Fibroblast of skin of left quadriceps (primary cell): ENCODE results near the gene TKFC.

Source experiments
- DNase-seq, 2 experiments: peaks; one replicate each; pipeline ENCODE4 v3.0.0-alpha.2; 2013; ENCODE audit warnings: low read depth in 2 of 2

TKFC gene

GRCh38 chr11:61345954-61346843 lies 13.2 kb downstream of the TKFC start:
- DNase-seq, result no peak

DNA sequence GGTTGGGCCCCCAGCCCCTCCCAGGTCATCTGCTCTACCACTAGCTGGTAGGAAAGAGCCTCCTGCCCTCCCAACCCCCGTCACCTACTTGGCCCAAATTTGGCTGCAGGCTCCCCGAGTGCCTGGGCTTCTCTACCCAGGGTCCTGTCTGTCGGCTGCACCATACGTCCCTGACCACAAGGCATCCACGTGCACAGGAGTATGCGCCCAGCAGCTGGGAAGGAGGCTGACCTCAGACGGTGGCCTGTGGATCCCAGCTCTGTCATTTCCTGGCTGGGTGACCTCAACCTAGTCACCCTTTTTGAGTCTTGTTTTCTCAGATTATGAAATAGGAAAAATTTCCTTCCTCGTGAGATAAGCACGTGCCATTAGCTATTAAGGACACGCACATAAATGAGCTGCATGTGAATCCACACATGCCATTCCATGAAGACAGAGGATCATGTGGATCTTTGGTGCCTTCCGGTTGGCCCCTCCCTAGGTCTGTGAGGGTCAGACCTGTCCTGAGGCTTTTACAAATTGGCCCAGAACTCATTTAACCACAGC lies 15.0 kb downstream of the TKFC start:
- no peak for DNase-seq

DNA sequence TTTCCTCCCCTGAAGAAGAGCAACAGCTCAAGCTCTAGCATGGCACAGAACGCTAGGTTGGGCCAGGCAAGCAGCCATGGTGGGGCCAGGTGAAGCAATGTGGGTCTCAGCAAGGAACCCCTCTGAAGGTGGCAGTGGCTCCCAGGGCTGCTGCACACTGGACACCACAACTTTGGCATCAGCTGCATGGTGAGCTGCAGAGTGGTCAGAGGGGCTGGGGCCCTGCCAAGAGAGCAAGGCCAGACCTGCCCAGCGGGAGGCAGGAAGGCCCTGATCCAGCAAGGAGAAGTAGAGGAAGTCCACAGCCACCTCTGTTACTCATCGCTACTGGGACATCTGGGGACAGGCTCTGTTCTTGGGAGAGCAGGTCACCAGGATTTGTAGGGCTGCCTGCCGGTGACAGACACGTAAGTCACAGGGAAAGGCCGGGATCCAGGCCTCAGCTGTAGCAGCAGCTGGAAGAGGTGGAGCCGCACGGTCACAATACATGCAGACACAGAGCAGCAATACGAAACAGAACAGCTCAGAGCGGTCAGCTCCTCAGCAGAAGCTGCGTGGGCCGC lies 16.2 kb downstream of the TKFC start:
- no peak for DNase-seq

GRCh38 chr11:61349916-61350315 lies 16.9 kb downstream of the TKFC start:
- no peak for DNase-seq

GRCh38 chr11:61350336-61350735 lies 17.3 kb downstream of the TKFC start:
- DNase-seq, result no peak

GRCh38 chr11:61350803-61351202 lies 17.8 kb downstream of the TKFC start:
- no peak for DNase-seq

- DNase-seq, result no peak
These were observed 19.0 kb downstream of the TKFC start for GRCh38 chr11:61352038-61352437.

GRCh38 chr11:61353131-61354067 lies 20.4 kb downstream of the TKFC start:
- no peak for DNase-seq

- DNase-seq, result no peak
These were observed 21.2 kb downstream of the TKFC start for GRCh38 chr11:61354208-61354607.

- DNase-seq, result no peak
These were observed 23.7 kb downstream of the TKFC start for GRCh38 chr11:61356706-61357105.

GRCh38 chr11:61357233-61357893 lies 24.3 kb downstream of the TKFC start:
- no peak for DNase-seq

DNA sequence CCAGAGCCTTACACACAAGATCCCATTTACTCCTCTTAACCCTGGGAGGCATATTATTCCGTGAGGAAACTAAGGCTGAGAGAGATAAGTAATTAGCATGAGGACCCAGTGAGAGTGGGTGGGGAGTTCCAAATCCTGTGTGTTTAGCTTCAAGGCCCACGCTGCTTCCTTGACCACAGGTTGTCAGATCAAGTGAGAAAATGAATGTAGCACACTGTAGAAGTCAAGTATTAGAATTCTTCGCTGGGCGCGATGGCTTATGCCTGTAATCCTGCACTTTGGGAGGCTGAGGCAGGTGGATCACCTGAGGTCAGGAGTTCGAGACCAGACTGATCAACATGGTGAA lies 24.8 kb downstream of the TKFC start:
- no peak for DNase-seq

DNA sequence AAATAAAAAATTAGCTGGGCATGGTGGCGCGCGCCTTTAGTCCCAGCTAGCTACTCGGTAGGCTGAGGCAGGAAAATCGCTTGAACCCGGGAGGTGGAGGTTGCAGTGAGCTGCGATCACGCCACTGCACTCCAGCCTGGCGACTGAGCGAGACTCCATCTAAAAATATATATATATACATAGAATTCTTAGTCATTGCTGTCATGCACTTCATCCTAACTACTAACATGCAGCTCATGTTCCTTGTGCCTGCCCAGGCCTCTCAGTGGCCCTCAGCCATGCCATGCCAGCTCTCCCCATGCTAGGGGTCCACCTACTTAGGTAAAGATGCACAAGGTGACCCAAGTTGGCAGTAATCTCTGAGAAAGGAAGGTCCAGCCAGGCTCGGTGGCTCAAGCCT lies 25.5 kb downstream of the TKFC start:
- no peak for DNase-seq

DNA sequence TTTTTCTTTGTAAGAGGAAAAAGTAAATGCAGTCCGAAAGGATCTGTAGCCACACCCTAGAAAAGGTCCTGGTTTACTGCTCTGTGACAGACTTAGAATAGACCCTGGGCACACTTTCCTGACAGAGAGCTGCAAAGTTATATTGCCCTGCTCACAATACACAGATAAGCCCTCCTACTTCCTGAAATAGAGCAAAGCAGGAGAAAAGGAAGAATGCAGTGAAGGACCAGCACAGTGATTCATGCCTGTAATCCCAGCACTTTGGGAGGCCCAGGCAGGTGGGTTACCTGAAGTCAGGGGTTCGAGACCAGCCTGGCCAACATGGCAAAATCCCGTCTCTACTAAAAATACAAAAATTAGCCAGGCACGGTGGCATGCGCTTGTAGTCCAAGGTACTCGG lies 26.5 kb downstream of the TKFC start:
- no peak for DNase-seq

DNA sequence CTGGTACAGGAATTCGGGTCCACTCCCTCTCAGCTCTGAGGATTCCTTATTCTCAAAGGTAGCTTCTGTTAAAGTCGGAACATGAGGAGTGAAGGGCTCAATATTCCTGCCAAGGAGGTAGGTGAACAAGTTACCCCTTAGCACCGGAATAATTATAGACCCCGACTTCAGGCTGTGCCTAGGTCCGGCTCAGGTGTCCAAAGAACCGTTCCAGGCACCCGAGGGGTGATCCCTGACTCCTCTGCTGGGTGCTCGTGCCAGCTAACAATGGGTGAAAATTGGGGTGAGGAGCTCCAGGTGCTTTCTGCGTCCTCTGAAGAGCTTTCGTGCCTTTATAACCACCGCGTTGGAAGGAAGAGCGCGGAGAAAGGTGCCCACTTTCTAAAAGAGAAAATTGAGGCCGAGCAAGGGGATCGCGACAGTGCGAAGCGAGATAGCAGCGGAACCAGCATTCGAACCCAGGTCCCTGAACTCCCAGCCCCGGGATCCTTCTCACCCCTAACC lies 28.3 kb downstream of the TKFC start:
- DNase-seq, result no peak

- peak; percentile 79 to 81 for DNase-seq
These were observed 28.9 kb downstream of the TKFC start, which contains the start of the genes CYB561A3 and TMEM138 for GRCh38 chr11:61361741-61362541. Gene CYB561A3 (minus strand): TSS chr11:61361882. CDS start chr11:61356713, 5,169 bp downstream. Gene TMEM138 (plus strand): TSS chr11:61362374. CDS start chr11:61364391, 2,017 bp downstream.

GRCh38 chr11:61362542-61362875 lies 29.5 kb downstream of the TKFC start:
- no peak for DNase-seq

DNA sequence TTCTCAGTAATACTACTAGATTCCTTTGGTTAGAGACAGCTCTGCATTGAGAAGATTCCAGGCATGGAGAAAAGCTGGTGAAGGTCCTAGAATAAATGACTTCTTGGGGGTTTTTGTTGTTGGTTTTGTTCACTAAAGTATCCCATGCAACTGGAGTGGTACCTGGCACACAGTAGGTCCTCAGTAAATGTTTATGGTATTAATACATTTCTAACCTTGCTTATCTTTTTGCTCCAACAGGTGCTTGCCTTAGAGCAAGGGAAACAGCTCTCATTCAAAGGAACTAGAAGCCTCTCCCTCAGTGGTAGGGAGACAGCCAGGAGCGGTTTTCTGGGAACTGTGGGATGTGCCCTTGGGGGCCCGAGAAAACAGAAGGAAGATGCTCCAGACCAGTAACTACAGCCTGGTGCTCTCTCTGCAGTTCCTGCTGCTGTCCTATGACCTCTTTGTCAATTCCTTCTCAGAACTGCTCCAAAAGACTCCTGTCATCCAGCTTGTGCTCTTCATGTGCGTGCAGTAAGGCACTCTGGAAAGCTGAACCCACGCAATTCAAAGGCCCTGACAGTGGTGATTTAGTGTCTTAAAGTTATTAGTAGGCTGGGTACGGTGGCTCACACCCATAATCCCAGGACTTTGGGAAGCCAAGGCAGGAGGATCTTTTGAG lies 31.1 kb downstream of the TKFC start:
- DNase-seq, result no peak

- DNase-seq, result no peak
These were observed 34.4 kb downstream of the TKFC start for GRCh38 chr11:61367406-61367805.

DNA sequence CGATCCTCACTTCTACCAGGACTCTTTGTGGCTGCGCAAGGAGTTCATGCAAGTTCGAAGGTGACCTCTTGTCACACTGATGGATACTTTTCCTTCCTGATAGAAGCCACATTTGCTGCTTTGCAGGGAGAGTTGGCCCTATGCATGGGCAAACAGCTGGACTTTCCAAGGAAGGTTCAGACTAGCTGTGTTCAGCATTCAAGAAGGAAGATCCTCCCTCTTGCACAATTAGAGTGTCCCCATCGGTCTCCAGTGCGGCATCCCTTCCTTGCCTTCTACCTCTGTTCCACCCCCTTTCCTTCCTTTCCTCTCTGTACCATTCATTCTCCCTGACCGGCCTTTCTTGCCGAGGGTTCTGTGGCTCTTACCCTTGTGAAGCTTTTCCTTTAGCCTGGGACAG lies 35.6 kb downstream of the TKFC start:
- no peak for DNase-seq
